K562 (cell line): ENCODE measurements around the gene SAMD4A. TPM values are rescaled to one million over a fixed set of nuclear protein-coding genes. Genes with fewer than 3 reads are reported as not detected.

ENCODE experiments used
- CREBBP ChIP-seq: IDR thresholded peaks from one replicate; pipeline ENCODE4 v1.6.1; 2012; ENCODE audit warnings: low read depth, mild to moderate bottlenecking, control low read depth, inconsistent platforms, low read length
- FOS ChIP-seq: IDR thresholded peaks from 3 replicates; pipeline ENCODE4 v1.6.1; 2011; ENCODE audit not compliant: insufficient read length; ENCODE audit errors: extremely low read depth
- HMGN3 ChIP-seq: IDR thresholded peaks from 2 replicates; pipeline ENCODE4 v1.6.1; 2011; ENCODE audit warnings: borderline replicate concordance, low read depth, mild to moderate bottlenecking, mixed read lengths, low read length; ENCODE audit not compliant: insufficient read length; ENCODE audit errors: extremely low read depth
- KLF16 ChIP-seq: IDR thresholded peaks from 2 replicates; pipeline ENCODE4 v1.6.1; 2016; ENCODE audit warnings: antibody characterized with exemption
- KLF6 ChIP-seq: fragments of 250-450 bp; sonication (Bioruptor Pico); IDR thresholded peaks from 2 replicates; pipeline ENCODE4 v1.4.0; 2020; ENCODE audit warnings: mild to moderate bottlenecking, moderate library complexity, borderline replicate concordance
- L3MBTL2 ChIP-seq: fragments of 450-650 bp; IDR thresholded peaks from 2 replicates; pipeline ENCODE4 v1.6.1; 2016; ENCODE audit warnings: mild to moderate bottlenecking, moderate library complexity
- MAFK ChIP-seq: IDR thresholded peaks from 2 replicates; pipeline ENCODE4 v1.6.1; 2011; ENCODE audit warnings: low read length, improper control_type of control experiment
- MEF2A ChIP-seq: IDR thresholded peaks from 2 replicates; pipeline ENCODE4 v1.6.1; 2011; ENCODE audit warnings: low read depth, mild to moderate bottlenecking, low read length, moderate library complexity; ENCODE audit not compliant: control insufficient read depth
- MEF2D ChIP-seq: conservative IDR thresholded peaks from 2 replicates; pipeline ENCODE4 v1.6.1; 2016; ENCODE audit warnings: low read depth, missing genetic modification characterization, missing compliant biosample characterization
- MTA2 ChIP-seq: fragments of 450-650 bp; IDR thresholded peaks from 2 replicates; pipeline ENCODE4 v1.6.1; 2016; ENCODE audit warnings: low read depth
- MTF1 ChIP-seq: fragments of 250-450 bp; sonication (Bioruptor Pico); IDR thresholded peaks from 2 replicates; pipeline ENCODE4 v1.9.0; 2021; ENCODE audit warnings: moderate library complexity, mild to moderate bottlenecking, inconsistent platforms, borderline replicate concordance
- POLR2A ChIP-seq: fragments of 450-650 bp; conservative IDR thresholded peaks from 2 replicates; pipeline ENCODE4 v1.6.1; 2016
- POLR2G ChIP-seq: fragments of 200-400 bp; formaldehyde crosslinking; IDR thresholded peaks from 2 replicates; pipeline ENCODE4 v1.6.1; 2017; ENCODE audit warnings: low read depth, mild to moderate bottlenecking, antibody characterized with exemption, low read length, moderate library complexity
- TEAD1 ChIP-seq, 2 experiments: fragments of 450-650 bp in 1 of 2; sonication (generic) in 1 of 2; formaldehyde crosslinking; IDR thresholded peaks; 2 replicates each; pipeline versions ENCODE4 v1.4.0 to v1.8.0; 2020 to 2022; ENCODE audit warnings: mild to moderate bottlenecking in 2 of 2, missing genetic modification reagents in 1 of 2
- ZBED1 ChIP-seq: IDR thresholded peaks from 2 replicates; pipeline ENCODE4 v1.6.1; 2014
- ZNF224 ChIP-seq: sonication (generic); formaldehyde crosslinking; IDR thresholded peaks from 2 replicates; pipeline ENCODE4 v1.8.0; 2022; ENCODE audit warnings: mild to moderate bottlenecking, missing genetic modification reagents
- polyA plus RNA-seq, 8 experiments: library from polyadenylated mRNA; depleted of rRNA in 4 of 8; stranded (reverse) in 5 of 8; unstranded in 3 of 8; fragments of >200 nt; fragmentation: Nextera tagmentation in 2 of 8; fragmentation: Illumina TruSeq in 1 of 8; extraction: Ambion mirVana in 2 of 8; extraction: Trizol in 1 of 8; gene quantifications; 2 replicates each; pipeline versions ENCODE4 v1.2.1 to v1.2.3, GENCODE V29; 2011 to 2014; ENCODE audit warnings: inconsistent platforms in 1 of 8, missing spikeins in 1 of 8
- total RNA-seq, 7 experiments: library from RNA; depleted of rRNA in 6 of 7; stranded (reverse); fragments of >200 nt in 6 of 7; fragmentation: Illumina TruSeq in 2 of 7; extraction: Trizol in 2 of 7; gene quantifications; 2 replicates each; pipeline versions ENCODE4 v1.2.1 to v1.2.3, GENCODE V29; 2011 to 2021; ENCODE audit warnings: low replicate concordance in 1 of 7
- TF ChIP-seq, protein P1 (sequence below): fragments of 450-650 bp; IDR thresholded peaks from 2 replicates; pipeline ENCODE4 v1.6.1; 2017; ENCODE audit warnings: antibody characterized with exemption, mild to moderate bottlenecking
- TF ChIP-seq, protein P2 (sequence below), 2 experiments: fragments of 200-800 bp in 1 of 2; sonication (Bioruptor generic) in 1 of 2; sonication (generic) in 1 of 2; formaldehyde crosslinking in 1 of 2; IDR thresholded peaks in 1 of 2; conservative IDR thresholded peaks in 1 of 2; 2 replicates each; pipeline versions ENCODE4 v1.5.0 to v1.6.1; 2016 to 2020; ENCODE audit warnings: missing compliant biosample characterization in 1 of 2, missing genetic modification characterization in 1 of 2, missing genetic modification reagents in 1 of 2

The SAMD4A gene
- total and polyA plus RNA-seq, 9 of the 15 experiments (the other 6 are each of a cell fraction or from before 2014, with no cell fraction given): 0.66 to 6.8 (median 3.3) TPM

DNA sequence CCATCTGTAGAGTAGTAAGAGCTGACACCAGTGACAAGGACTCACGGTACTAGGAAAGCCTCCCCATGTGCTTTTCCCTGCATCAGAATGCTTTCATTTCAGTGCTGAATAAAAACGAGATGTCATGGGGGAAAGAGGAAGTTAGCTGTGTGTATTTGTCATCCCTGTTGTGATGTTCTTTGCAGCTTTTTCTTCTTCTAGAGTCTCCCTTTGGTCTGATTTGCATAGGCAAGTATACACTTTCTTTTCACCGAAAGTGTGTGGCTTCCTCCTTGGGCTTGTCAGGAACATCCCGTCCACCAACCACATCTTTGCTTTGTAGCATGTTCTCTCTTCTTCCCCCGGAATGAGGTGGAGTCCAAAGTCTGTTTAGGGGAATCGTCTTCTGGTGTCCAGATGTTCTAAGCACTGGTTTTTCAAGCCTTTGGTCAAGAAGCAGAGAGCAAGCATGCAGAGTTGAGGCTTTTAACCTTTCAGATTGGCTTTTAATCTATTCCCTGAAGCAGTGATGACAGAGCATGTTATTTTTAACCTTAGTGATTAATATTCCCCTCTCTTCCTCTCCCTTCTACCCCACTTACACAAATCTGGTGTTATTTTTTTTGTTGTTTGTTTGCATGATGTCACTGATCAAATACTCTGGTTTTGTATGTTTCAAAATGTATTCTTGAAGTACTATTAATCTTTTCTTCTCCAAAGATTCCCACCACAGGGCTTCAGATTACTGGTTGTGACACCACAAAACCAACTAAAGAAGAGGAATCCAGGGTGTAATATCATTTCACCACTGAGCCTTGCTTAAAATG lies 163.4 kb downstream of the SAMD4A start (continued):
- TF ChIP-seq MTA2 (no peak), MAFK (0 out of 2 replicates have a peak, but pooled peaks have one; percentile 3), FOS (no peak), HMGN3 (no peak), ZNF224 (no peak), MEF2D (tag) (0 out of 2 replicates have a peak, but pooled peaks have one; percentile 54), MEF2A (peak; percentile 65; the same call in 1 of the 2 replicates), KLF16 (no peak), L3MBTL2 (peak; percentile 65), POLR2A (peak; percentile 41; the same call in 1 of the 2 replicates), TEAD1 (CRISPR knock-in tag; IDR thresholded peaks at IDR 0.05) (no peak), POLR2G (0 out of 2 replicates have a peak, but pooled peaks have one; percentile 21), ZBED1 (no peak), MTF1 (CRISPR knock-in tag) (no peak), KLF6 (CRISPR knock-in tag) (no peak), CREBBP (no peak)
- TF ChIP-seq, protein P1, sequence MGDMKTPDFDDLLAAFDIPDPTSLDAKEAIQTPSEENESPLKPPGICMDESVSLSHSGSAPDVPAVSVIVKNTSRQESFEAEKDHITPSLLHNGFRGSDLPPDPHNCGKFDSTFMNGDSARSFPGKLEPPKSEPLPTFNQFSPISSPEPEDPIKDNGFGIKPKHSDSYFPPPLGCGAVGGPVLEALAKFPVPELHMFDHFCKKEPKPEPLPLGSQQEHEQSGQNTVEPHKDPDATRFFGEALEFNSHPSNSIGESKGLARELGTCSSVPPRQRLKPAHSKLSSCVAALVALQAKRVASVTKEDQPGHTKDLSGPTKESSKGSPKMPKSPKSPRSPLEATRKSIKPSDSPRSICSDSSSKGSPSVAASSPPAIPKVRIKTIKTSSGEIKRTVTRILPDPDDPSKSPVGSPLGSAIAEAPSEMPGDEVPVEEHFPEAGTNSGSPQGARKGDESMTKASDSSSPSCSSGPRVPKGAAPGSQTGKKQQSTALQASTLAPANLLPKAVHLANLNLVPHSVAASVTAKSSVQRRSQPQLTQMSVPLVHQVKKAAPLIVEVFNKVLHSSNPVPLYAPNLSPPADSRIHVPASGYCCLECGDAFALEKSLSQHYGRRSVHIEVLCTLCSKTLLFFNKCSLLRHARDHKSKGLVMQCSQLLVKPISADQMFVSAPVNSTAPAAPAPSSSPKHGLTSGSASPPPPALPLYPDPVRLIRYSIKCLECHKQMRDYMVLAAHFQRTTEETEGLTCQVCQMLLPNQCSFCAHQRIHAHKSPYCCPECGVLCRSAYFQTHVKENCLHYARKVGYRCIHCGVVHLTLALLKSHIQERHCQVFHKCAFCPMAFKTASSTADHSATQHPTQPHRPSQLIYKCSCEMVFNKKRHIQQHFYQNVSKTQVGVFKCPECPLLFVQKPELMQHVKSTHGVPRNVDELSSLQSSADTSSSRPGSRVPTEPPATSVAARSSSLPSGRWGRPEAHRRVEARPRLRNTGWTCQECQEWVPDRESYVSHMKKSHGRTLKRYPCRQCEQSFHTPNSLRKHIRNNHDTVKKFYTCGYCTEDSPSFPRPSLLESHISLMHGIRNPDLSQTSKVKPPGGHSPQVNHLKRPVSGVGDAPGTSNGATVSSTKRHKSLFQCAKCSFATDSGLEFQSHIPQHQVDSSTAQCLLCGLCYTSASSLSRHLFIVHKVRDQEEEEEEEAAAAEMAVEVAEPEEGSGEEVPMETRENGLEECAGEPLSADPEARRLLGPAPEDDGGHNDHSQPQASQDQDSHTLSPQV: peak; percentile 70; the same call in 1 of the 2 replicates
- TF ChIP-seq, protein P2, sequence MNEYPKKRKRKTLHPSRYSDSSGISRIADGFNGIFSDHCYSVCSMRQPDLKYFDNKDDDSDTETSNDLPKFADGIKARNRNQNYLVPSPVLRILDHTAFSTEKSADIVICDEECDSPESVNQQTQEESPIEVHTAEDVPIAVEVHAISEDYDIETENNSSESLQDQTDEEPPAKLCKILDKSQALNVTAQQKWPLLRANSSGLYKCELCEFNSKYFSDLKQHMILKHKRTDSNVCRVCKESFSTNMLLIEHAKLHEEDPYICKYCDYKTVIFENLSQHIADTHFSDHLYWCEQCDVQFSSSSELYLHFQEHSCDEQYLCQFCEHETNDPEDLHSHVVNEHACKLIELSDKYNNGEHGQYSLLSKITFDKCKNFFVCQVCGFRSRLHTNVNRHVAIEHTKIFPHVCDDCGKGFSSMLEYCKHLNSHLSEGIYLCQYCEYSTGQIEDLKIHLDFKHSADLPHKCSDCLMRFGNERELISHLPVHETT (CRISPR knock-in tag; conservative IDR thresholded peaks at IDR 0.05 in 1 of 2, IDR thresholded peaks at IDR 0.05 in 1 of 2): 0 out of 4 replicates have a peak, but pooled peaks of 1 of the 2 experiments have one; percentile 52
